T-helper 17 cell (primary cell): Measurements from ENCODE around the gene TMEM87A. TPM values are rescaled to one million over a fixed set of nuclear protein-coding genes. Genes with fewer than 3 reads are reported as not detected.

ENCODE experiments used
- ATAC-seq: fragments of 150-1000 bp; cut with Tn5 transposase; 2 replicates; pipeline ENCODE4 v1.10.0; 2021; ENCODE audit warnings: mild to moderate bottlenecking, moderate library complexity
- DNase-seq, 3 donors: peaks; one replicate each; pipeline versions ENCODE4 v3.0.0 to v3.0.0-alpha.2; 2020 to 2021
- H3K9me3 ChIP-seq: one replicate; pipeline ENCODE4 v1.7.0; 2013; ENCODE audit warnings: low read length, mild to moderate bottlenecking; ENCODE audit not compliant: control insufficient read depth, poor library complexity, severe bottlenecking
- H3K27ac Mint-ChIP-seq: one replicate; pipeline ENCODE4 v1.8.0; 2022; ENCODE audit warnings: mild to moderate bottlenecking, moderate library complexity, mixed read lengths
- H3K27me3 Mint-ChIP-seq: one replicate; pipeline ENCODE4 v1.8.0; 2022; ENCODE audit warnings: mixed read lengths
- H3K36me3 Mint-ChIP-seq: one replicate; pipeline ENCODE4 v1.8.0; 2022; ENCODE audit warnings: low read depth, mixed read lengths
- H3K4me1 Mint-ChIP-seq: one replicate; pipeline ENCODE4 v1.8.0; 2022; ENCODE audit warnings: mild to moderate bottlenecking, mixed read lengths
- H3K4me3 Mint-ChIP-seq: one replicate; pipeline ENCODE4 v1.8.0; 2022; ENCODE audit warnings: mild to moderate bottlenecking, moderate library complexity, mixed read lengths
- total RNA-seq, 4 donors: library from RNA in 2 of 4; stranded (reverse) in 2 of 4; gene quantifications; one replicate each; pipeline ENCODE4 v1.2.3 and lab custom pipeline; 2022 to 2026

Gene TMEM87A
- total RNA-seq, 2 donors from 2014 or later, result 54.7 to 66.5 TPM

DNA sequence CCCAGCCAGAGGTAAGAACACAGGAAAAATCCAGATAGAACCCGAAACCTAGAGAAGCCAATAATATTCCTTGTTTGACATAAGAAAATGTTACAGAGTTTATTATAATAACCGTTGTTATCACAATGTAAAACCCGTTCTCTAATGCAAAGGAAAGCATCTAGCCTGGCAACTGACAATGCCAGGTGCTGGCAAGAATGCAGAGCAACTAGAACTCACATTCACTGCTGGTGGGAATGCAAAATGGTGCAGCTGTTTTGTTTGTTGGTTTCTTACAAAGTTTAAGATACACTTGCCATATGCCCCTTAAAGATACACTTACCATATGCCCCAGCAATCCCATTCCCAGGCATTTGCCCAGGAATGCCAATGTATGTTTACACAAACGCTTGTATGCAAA, 88.5 kb downstream of the TMEM87A start:
- Mint-ChIP-seq H3K27me3 (no peaks in the 10 kb centered on the region), H3K27ac (no peak overlapping the region), H3K4me3 (no peak overlapping the region), H3K36me3 (peaks cover 16% of the 10 kb centered on the region), H3K4me1 (peaks cover 8% of the 10 kb centered on the region)
- H3K9me3 ChIP-seq, result no peaks in the 10 kb centered on the region
- ATAC-seq (no peak), DNase-seq (no peak)

DNA sequence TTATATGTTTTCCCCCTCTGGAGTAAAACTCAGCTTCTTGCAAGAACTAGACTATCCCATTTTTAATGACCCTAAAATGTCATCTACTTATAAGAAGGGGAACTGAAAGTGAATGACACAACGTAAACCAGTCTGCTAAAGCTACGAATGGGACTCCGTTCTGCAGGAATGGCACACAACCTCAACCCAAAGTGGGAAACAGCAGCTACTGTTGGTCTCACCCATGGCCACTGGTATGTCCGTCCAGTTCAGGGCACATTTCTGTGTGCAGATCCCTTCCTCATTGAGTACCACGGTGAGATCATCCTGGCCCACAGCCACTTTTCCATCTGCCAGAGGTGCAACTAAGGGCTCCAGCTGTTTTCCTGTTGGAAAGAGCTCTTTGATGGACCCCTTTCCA, 88.9 kb downstream of the TMEM87A start:
- no peak overlapping the region for H3K4me3 Mint-ChIP-seq
- H3K36me3 Mint-ChIP-seq, result peaks cover 16% of the 10 kb centered on the region
- ATAC-seq (no peak), DNase-seq (no peak)
- H3K4me1 Mint-ChIP-seq, result peaks cover 8% of the 10 kb centered on the region
- H3K9me3 ChIP-seq, result no peaks in the 10 kb centered on the region
- no peaks in the 10 kb centered on the region for H3K27me3 Mint-ChIP-seq
- no peak overlapping the region for H3K27ac Mint-ChIP-seq

DNA sequence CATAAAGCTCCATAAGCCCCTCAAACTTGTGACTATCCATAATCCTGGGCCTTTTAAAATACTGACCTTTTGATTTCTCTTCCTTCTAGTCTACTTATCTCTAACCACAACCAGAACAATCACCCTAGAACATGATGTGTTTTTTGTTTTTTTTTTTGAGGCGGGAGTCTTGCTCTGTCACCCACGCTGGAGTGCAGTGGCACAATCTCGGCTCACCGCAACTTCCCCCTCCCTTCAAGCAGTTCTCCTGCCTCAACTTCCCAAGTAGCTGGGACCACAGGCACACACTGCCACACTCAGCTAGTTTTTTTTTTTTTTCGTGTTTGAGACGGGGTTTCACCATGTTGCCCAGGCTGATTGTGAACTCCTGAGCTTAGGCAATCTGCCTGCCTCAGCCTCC, 90.3 kb downstream of the TMEM87A start:
- no peak for DNase-seq
- ATAC-seq, result no peak
- Mint-ChIP-seq H3K27ac (no peak overlapping the region), H3K4me1 (peaks cover 8% of the 10 kb centered on the region), H3K27me3 (no peaks in the 10 kb centered on the region), H3K36me3 (peaks cover 16% of the 10 kb centered on the region), H3K4me3 (no peak overlapping the region)
- no peaks in the 10 kb centered on the region for H3K9me3 ChIP-seq

DNA sequence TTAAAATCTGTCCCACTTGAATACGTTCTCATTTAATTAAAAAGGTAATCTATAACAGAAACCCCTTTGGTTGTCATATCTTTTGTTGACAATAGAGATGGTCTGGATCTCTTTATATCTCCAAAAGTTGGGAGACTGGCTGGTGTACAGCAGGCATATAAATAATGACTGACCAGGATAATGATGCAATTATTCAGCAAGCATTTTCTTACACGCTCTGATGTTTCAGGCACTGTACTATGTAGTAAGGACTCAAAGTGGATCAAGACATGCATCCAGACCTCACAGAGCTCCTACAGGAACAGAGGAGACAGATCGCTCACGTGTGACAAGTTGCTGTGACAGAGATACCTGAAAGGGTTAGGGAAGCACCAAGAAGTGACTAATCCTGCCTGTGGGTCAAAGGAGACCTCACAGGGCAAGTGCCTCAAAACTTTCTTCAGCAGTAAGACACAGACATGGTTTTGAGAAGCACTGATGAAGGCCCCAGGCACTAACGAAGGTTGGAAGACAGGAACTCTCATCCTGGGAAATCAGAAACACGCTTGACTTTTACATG, 90.8 kb downstream of the TMEM87A start:
- H3K9me3 ChIP-seq, result no peaks in the 10 kb centered on the region
- Mint-ChIP-seq H3K4me1 (peaks cover 8% of the 10 kb centered on the region), H3K27ac (no peak overlapping the region), H3K4me3 (no peak overlapping the region), H3K36me3 (peaks cover 16% of the 10 kb centered on the region), H3K27me3 (no peaks in the 10 kb centered on the region)
- no peak for DNase-seq
- ATAC-seq, result no peak

DNA sequence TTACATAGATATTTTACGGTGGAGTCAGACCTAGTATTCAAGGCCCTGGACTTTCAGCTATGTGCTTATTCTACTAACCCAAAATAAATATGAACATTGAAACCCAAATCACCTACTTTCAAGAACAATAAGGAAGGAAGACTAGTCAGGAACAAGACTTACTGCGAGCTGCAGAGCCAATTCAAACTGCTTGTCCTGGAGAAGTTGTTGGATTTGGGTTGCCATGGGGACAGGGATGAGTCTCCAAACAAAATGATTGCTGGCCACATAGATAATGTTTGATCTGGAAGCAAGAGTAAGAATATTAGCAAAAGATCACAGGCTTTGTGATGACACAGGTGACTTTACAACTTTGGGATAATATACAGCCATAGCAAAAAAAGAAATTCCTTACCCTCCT, 95.2 kb downstream of the TMEM87A start:
- H3K9me3 ChIP-seq, result no peaks in the 10 kb centered on the region
- no peak for DNase-seq
- Mint-ChIP-seq H3K36me3 (peaks cover 9% of the 10 kb centered on the region), H3K27ac (no peak overlapping the region), H3K4me3 (no peak overlapping the region), H3K4me1 (peaks cover 2% of the 10 kb centered on the region), H3K27me3 (no peaks in the 10 kb centered on the region)
- no peak for ATAC-seq

DNA sequence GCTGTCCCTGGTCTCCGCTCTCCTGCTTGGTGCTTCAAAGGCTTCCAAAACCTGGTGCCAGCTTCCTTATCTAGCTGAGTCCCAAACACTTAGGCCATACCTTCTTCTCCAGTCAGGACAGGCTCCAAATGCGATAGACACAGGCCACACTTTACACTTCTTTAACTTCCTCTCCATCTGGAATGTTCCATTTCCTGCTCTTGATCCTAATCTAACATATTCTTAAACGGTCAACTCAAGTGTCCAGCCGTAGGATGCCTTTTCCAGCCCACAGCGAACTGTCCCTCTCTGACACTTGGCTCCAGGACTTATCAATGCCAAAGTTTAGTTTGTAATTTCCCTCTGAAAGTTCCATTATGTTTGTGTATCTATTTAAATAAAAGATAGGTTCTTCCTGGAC, 97.6 kb downstream of the TMEM87A start:
- H3K4me3 Mint-ChIP-seq, result no peak overlapping the region

DNA sequence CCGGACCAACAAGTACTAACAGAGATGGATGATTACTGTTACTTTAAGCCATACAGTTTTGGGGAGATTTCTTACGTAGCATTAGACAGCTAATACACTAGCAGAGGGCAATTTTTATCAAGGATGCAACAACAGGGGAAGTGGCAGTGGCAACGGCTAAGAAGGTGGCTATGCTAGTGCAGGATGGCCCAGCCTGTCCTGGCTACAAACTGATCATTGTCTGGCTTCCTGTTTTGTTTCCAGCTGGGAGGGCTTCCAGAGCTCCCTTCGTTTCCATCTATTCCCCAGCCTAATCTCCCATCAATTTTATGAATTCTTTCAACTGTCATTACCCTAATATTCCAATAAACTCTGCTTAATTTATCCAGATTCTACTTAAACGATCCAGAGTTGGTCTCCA, 100.8 kb downstream of the TMEM87A start:
- H3K9me3 ChIP-seq, result no peaks in the 10 kb centered on the region
- peaks cover 9% of the 10 kb centered on the region for H3K4me1 Mint-ChIP-seq
- H3K27ac Mint-ChIP-seq, result peak overlapping the region; percentile 62
- peaks cover 10% of the 10 kb centered on the region for H3K36me3 Mint-ChIP-seq
- DNase-seq (no peak), ATAC-seq (no peak)
- no peaks in the 10 kb centered on the region for H3K27me3 Mint-ChIP-seq
- H3K4me3 Mint-ChIP-seq, result no peak overlapping the region

More for the DNA sequence above, 97.6 kb downstream of the TMEM87A start:
- Mint-ChIP-seq H3K4me1 (peaks cover 9% of the 10 kb centered on the region), H3K36me3 (peaks cover 10% of the 10 kb centered on the region), H3K27ac (no peak overlapping the region), H3K27me3 (no peaks in the 10 kb centered on the region)
- no peaks in the 10 kb centered on the region for H3K9me3 ChIP-seq
- ATAC-seq (no peak), DNase-seq (no peak)

DNA sequence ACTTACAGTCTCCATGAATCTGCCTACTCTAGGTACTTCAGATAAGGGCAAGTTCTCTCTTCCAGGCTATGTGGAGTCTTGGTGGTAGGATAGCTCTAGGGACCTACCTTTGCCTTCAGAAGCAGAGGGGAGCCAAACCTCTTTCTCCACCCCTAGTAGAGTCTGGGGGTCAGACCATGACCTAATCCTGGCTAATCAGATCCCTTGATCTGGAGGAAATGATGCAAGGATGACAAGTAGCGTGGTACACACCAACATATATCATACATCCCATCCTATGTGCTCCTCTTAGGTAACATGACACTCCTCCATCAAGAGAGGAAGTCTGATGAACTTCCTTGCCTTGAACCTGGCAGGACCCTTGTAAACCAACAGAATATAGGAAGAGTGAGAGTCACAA, 101.4 kb downstream of the TMEM87A start:
- peak overlapping the region; percentile 84 for H3K27ac Mint-ChIP-seq
- H3K4me1 Mint-ChIP-seq, result peaks cover 9% of the 10 kb centered on the region
- peak overlapping the region; percentile 15 for H3K4me3 Mint-ChIP-seq
- peaks cover 10% of the 10 kb centered on the region for H3K36me3 Mint-ChIP-seq
- no peaks in the 10 kb centered on the region for H3K27me3 Mint-ChIP-seq
- DNase-seq (no peak), ATAC-seq (no peak)
- no peaks in the 10 kb centered on the region for H3K9me3 ChIP-seq

DNA sequence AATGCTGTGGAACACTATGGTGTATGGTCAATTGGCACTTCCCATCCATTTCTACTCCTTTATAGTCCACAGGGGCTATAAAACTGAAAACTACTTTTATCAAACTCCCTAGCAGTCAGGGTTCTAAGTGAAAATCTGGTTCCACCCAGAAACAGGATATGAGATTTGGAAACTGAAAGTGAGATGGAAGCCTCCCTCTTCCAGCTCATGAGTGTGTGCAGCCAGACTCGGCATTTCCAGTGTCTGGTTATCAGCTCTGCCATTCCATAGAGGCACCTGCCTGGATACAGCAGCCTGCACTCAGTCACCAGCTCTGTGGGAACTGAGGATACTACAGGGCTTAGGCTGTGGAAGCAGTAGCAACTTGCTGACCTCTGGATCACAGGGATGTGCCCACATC, 102.1 kb downstream of the TMEM87A start:
- Mint-ChIP-seq H3K4me3 (no peak overlapping the region), H3K36me3 (peaks cover 10% of the 10 kb centered on the region), H3K4me1 (peaks cover 11% of the 10 kb centered on the region), H3K27me3 (no peaks in the 10 kb centered on the region), H3K27ac (peak overlapping the region; percentile 84)
- DNase-seq, result no peak
- H3K9me3 ChIP-seq, result no peaks in the 10 kb centered on the region
- ATAC-seq, result no peak

DNA sequence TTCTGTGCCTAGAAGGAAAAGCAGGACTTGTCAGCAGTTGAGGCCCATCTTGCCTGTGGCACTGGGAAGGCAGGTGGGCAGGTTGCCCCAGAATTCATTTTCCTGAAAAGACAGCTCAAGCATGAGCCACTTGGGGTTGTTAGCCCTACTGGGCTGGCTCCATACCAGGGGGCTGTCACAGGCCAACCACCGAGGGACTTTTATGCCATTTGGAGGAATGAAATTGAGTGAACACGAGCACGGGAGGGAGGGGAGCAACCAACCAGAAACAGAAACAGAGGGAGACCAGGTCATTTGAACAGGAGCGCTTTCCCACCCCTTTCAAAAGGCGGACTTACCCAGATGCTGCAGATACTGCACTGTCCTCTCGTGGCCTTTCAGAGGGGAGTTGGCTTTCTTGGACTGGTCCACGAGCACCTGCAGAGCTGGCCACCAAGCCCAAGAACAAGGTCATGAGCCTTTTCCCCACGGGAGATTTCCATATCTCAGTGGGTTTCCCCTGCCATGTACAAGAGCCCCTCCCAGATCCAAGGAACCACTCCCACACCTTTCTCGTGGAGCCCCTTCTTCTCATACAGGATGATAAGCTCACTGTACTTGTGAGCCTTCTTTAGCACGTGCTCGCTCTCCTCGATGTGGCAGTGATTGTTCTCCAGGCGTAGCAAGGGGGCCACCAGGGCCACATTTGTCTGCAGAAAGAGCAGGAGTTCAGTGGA, 106.8 kb downstream of the TMEM87A start:
- DNase-seq (no peak), ATAC-seq (no peak)
- H3K4me1 Mint-ChIP-seq, result peaks cover 4% of the 10 kb centered on the region
- no peaks in the 10 kb centered on the region for H3K9me3 ChIP-seq
- peaks cover 5% of the 10 kb centered on the region for H3K36me3 Mint-ChIP-seq
- H3K4me3 Mint-ChIP-seq, result no peak overlapping the region
- peak overlapping the region; percentile 24 for H3K27ac Mint-ChIP-seq
- H3K27me3 Mint-ChIP-seq, result no peaks in the 10 kb centered on the region

DNA sequence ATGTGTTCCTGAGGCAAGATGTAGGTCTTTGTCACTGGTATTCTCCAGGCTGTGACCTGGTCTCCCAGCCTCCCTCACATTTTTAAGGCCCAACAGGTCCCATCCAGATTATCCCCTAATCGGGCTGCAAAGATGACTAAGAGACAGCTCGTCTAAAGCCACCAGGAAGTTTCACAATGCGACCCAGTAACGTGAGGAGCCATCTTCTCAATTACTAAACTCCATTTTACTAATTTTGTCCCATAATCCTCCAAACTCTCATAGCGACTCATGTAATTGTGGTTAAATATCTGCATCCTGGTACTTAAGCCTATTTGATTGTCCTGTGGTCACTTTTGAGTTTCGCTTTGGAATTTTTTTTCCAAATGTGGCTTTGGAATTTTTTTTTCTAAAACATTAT, 108.1 kb downstream of the TMEM87A start:
- no peaks in the 10 kb centered on the region for H3K27me3 Mint-ChIP-seq
- peaks cover 2% of the 10 kb centered on the region for H3K4me1 Mint-ChIP-seq
- peaks cover 5% of the 10 kb centered on the region for H3K36me3 Mint-ChIP-seq
- DNase-seq, result no peak
- ATAC-seq, result no peak
- no peak overlapping the region for H3K4me3 Mint-ChIP-seq
- no peaks in the 10 kb centered on the region for H3K9me3 ChIP-seq
- peak overlapping the region; percentile 24 for H3K27ac Mint-ChIP-seq

DNA sequence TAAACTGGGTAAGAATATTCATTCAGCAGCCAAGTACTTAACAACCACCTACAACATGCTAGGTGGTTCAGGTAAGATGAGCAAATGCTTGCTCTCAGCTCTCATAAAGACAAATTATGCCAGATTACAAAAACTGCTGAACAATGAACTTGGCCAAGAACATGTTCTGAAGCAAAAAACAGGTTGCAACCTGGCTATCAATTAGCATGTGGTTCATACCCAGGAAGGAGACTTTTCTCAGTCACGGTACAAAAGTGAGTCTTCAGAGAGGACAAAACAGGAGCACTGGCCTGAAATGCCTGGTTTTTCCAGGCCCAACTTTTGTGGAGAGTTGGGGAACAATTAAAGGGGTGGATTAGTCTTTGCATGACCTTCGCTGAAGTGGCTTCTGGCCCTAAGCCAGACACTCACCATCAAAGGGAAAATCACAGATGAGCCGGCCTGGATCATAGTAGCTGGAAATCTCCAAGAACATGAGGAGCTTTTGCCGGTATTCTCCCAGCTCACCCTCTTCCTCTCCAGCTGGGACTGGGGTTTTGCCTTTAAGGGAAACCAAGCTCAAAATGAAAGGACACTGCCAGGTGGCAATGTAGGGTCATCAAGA, 109.2 kb downstream of the TMEM87A start:
- Mint-ChIP-seq H3K4me3 (no peak overlapping the region), H3K27ac (no peak overlapping the region), H3K4me1 (peaks cover 2% of the 10 kb centered on the region), H3K36me3 (peaks cover 5% of the 10 kb centered on the region), H3K27me3 (no peaks in the 10 kb centered on the region)
- ATAC-seq, result no peak
- no peaks in the 10 kb centered on the region for H3K9me3 ChIP-seq
- no peak for DNase-seq

DNA sequence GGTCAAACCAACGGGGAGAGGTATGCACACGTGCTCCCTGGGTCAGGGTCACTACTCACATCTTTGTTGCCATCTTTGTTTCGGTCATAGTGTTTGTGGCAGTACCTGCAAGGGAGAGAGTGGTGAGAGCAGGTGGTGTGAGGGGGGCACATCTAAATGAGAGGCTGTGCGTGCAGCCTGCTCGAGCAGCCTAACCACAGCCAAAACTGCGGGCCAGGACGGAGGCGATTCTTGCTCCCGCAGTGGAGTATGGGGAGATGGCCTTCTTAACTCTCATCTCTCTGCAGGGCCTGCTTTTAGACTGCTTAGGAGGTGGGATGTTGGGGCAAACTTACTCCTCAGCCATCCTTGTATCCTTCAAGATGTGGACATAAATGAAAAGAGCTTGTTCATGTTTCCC, 109.9 kb downstream of the TMEM87A start:
- Mint-ChIP-seq H3K4me1 (peaks cover 6% of the 10 kb centered on the region), H3K36me3 (peaks cover 5% of the 10 kb centered on the region), H3K4me3 (no peak overlapping the region), H3K27me3 (no peaks in the 10 kb centered on the region), H3K27ac (no peak overlapping the region)
- no peaks in the 10 kb centered on the region for H3K9me3 ChIP-seq
- no peak for ATAC-seq
- DNase-seq, result no peak
